Lung microvascular endothelial cell (primary cell): ENCODE results near the gene MARCHF10. TPM values are rescaled to one million over a fixed set of nuclear protein-coding genes. Genes with fewer than 3 reads are reported as not detected.

Experiments
- DNase-seq, 2 donors: peaks; one replicate each; pipeline versions ENCODE4 v3.0.0 to v3.0.0-alpha.2; 2010; ENCODE audit warnings: low read depth in 2 of 2
- total RNA-seq: library from RNA; depleted of rRNA; stranded (reverse); fragments of >200 nt; gene quantifications from 2 replicates; pipeline ENCODE4 v1.2.1, GENCODE V29; 2014

Gene MARCHF10
- total RNA-seq, 1 donor from 2014 or later = under 0.01 TPM

GRCh38 chr17:62822080-62822904 is 14.2 kb upstream of the MARCHF10 start:
- peak; percentile 23 to 49 for DNase-seq

GRCh38 chr17:62821189-62822079 is 13.3 kb upstream of the MARCHF10 start:
- peak in 1 of 2 donors; percentile 87 for DNase-seq

DNA sequence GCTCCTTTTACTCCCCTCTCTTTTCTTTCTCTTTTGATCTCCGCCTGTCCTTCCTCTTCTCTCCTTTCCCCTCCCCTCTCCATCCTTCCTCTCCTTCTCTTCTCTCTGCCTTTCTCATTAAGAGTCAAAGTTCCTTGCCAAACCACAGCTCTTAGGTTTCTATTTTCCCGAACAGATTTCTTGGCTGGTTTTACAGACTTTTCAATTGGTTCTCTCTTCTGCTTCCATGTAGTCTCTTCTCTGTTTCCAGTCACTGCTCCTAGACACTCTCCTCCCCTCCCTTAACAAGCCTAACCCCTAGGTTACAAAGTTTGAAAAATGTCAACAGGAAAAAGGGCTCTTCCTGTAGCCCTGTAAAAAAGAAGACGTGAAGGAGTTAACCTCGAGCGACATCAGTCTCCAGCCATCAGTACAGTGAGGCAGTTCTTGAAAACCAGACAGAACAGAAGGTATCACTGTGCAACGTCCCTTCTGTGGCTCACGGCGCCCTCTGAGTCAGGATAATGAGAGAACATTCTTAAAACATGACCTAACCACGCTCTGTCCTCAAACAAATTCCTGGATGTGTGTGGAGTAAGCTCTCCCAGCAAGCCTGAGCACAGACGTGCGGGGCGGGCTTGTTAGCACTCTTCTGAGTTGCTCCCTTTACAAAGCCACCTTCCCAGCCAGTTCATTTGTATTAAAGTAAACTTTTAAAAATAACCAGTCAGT is 11.6 kb upstream of the MARCHF10 start:
- DNase-seq = peak; percentile 65 to 93

GRCh38 chr17:62818526-62818925 is 10.4 kb upstream of the MARCHF10 start:
- DNase-seq = no peak

- no peak for DNase-seq
Observed at GRCh38 chr17:62816282-62816839, 8.2 kb upstream of the MARCHF10 start.

GRCh38 chr17:62809656-62810055 is 1.5 kb upstream of the MARCHF10 start:
- DNase-seq = no peak

GRCh38 chr17:62808576-62808970 is 459 bp upstream of the MARCHF10 start:
- DNase-seq = no peak

DNA sequence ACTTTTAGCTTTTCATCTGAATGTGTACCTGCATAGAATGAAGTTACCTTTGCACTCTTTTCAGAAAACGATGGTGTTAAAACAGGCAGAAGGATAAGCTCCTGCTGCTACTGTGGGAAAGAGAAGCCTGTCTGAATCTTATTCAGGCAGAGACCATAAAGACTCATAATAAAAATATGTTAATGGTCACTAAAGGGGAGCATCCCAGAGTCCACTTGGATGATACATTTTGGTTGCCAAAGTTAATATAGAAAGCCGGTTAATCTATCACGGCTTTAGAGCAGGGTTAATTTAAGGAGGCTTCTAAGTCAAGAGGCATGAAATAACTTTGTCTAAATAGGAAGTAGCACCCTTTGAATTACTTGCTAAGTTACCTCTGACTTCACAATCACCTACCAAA is 2.9 kb downstream of the MARCHF10 start:
- no peak for DNase-seq

DNA sequence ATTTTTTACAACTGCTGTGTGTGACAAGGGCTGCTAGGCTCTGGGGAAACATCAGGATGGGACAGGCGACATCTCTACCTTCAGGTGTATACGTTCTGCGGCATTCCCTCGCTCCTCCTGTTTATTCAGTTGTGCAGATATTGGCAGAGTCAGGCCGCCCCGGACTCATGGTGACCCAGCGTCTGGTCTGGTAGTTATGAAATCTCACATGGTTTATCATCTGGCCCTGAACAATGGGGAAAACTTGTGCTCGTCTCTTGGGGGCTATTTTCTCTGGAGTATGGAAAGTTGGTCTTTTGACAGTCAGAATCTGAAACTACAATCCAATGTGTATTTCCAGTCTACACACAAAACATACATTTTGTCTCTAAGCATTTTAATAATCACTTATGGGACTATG is 3.3 kb downstream of the MARCHF10 start:
- DNase-seq = peak; percentile 25 to 67

- DNase-seq = no peak
Observed at GRCh38 chr17:62804025-62804424, 4.1 kb downstream of the MARCHF10 start.

GRCh38 chr17:62802561-62803205 is 5.4 kb downstream of the MARCHF10 start:
- no peak for DNase-seq

DNA sequence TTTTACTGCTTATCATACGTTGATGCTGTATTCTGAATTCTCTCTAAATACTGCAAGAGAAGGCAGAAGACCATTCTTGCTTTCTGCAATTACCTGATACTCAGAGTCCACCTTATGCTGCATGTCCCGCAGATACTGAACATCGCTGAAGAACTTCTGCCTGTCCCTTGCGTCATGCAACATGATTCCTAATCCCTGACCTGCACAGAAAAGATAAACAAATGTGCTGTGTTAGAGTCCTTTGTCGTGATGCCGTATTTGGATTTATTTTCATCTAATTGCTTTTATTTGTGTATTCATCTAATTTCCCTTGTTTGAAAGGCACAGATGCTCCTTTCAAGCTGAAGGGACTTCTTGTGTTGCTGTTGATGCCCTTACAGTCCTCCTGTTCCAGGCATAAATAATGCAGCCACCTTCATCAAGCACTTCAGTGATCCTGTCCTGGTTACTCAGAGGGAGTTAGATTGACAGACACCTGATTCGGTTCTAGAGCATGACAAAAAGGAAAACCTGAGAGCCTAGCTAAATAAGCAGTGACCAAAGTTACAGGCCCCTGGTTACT is 6.5 kb downstream of the MARCHF10 start:
- no peak for DNase-seq

- DNase-seq = peak in 1 of 2 donors; percentile 31
Observed at GRCh38 chr17:62800585-62800984, 7.5 kb downstream of the MARCHF10 start.

- DNase-seq = no peak
Observed at GRCh38 chr17:62797959-62798358, 10.2 kb downstream of the MARCHF10 start.

DNA sequence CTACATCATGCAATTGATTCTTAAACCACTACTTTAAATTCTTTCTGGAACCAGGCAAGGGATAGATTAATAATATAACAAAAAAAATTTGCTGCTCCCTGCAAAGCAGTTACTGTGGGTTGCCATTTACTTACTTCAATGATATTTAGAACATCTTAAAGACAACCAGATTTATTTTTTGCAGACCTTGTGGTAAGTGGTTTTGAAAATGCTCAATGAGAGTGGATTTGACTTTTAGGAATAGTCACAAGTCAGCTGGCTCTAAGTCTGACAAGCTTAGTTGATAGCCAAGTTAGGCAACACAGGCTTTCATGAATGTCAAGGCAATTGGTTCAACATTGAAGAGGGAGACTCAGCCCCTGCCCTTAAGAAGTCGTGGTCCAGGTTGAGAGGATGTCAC is 11.8 kb downstream of the MARCHF10 start:
- DNase-seq = no peak

- no peak for DNase-seq
Observed at GRCh38 chr17:62794666-62794971, 13.5 kb downstream of the MARCHF10 start.

GRCh38 chr17:62793919-62794665 is 14.0 kb downstream of the MARCHF10 start:
- DNase-seq = no peak

GRCh38 chr17:62792447-62792800 is 15.7 kb downstream of the MARCHF10 start:
- no peak for DNase-seq

- peak in 1 of 2 donors; percentile 45 for DNase-seq
Observed at GRCh38 chr17:62791767-62792446, 16.2 kb downstream of the MARCHF10 start.
